GM19452 (cell line): Measurements from ENCODE around the gene KRTAP5-10.
"Not testable (repeated sequence)": the region's sequence is repeated elsewhere in the genome, so short reads cannot be mapped to it uniquely, and the experiment has no call there.

Experiments
- ATAC-seq: cut with Tn5 transposase; IDR thresholded peaks from one replicate; pipeline ENCODE4 v1.9.1; 2021; ENCODE audit not compliant: unreplicated experiment

The KRTAP5-10 gene

GRCh38 chr11:71565263-71565662 lies at the start of gene KRTAP5-10:
Gene KRTAP5-10 (plus strand): TSS chr11:71565563. CDS start chr11:71565588, 25 bp downstream.
- ATAC-seq: no peak

GRCh38 chr11:71518506-71519471 lies 46.6 kb upstream of the KRTAP5-10 start:
- ATAC-seq: no peak

- no peak for ATAC-seq
Observed at GRCh38 chr11:71519546-71519945, 45.8 kb upstream of the KRTAP5-10 start.

- ATAC-seq: no peak
Observed at GRCh38 chr11:71525188-71525937, 40.0 kb upstream of the KRTAP5-10 start.

- no peak for ATAC-seq
Observed at GRCh38 chr11:71525938-71526495, 39.3 kb upstream of the KRTAP5-10 start.

- not testable (repeated sequence) for ATAC-seq
Observed at GRCh38 chr11:71526796-71527575, 38.4 kb upstream of the KRTAP5-10 start, which contains the start of gene KRTAP5-7. Gene KRTAP5-7 (plus strand): TSS chr11:71527267. CDS start chr11:71527301, 34 bp downstream.

- ATAC-seq: no peak
Observed at GRCh38 chr11:71527576-71528210, 37.7 kb upstream of the KRTAP5-10 start.

GRCh38 chr11:71530602-71531001 lies 34.8 kb upstream of the KRTAP5-10 start:
- no peak for ATAC-seq

- ATAC-seq: no peak
Observed at GRCh38 chr11:71532036-71532610, 33.2 kb upstream of the KRTAP5-10 start.

GRCh38 chr11:71534711-71535608 lies 30.4 kb upstream of the KRTAP5-10 start:
- ATAC-seq: not testable (repeated sequence)

GRCh38 chr11:71535825-71536224 lies 29.5 kb upstream of the KRTAP5-10 start:
- ATAC-seq: no peak

GRCh38 chr11:71537537-71537936 lies 27.8 kb upstream of the KRTAP5-10 start:
- no peak for ATAC-seq

GRCh38 chr11:71537977-71538665 lies 27.2 kb upstream of the KRTAP5-10 start, which contains the start of gene KRTAP5-8:
Gene KRTAP5-8 (plus strand): TSS chr11:71538025. CDS start chr11:71538056, 31 bp downstream.
- ATAC-seq: not testable (repeated sequence)

- no peak for ATAC-seq
Observed at GRCh38 chr11:71538666-71538990, 26.7 kb upstream of the KRTAP5-10 start.

- no peak for ATAC-seq
Observed at GRCh38 chr11:71539017-71539416, 26.3 kb upstream of the KRTAP5-10 start.

GRCh38 chr11:71539971-71540370 lies 25.4 kb upstream of the KRTAP5-10 start:
- not testable (repeated sequence) for ATAC-seq

GRCh38 chr11:71540521-71541304 lies 24.6 kb upstream of the KRTAP5-10 start:
- not testable (repeated sequence) for ATAC-seq
